NB4 (cell line): ENCODE data around the gene GRID2.

ENCODE experiments used
- MAX ChIP-seq: IDR thresholded peaks from 2 replicates; pipeline ENCODE4 v1.6.1; 2011; ENCODE audit warnings: low read depth, low read length
- POLR2A ChIP-seq: IDR thresholded peaks from 2 replicates; pipeline ENCODE4 v1.6.1; 2011; ENCODE audit warnings: mild to moderate bottlenecking; ENCODE audit not compliant: insufficient read length; ENCODE audit errors: extremely low read depth
- TF ChIP-seq, protein P1 (sequence below): IDR thresholded peaks from one replicate; pipeline ENCODE4 v1.5.1; 2012; ENCODE audit warnings: low read depth, low read length

DNA sequence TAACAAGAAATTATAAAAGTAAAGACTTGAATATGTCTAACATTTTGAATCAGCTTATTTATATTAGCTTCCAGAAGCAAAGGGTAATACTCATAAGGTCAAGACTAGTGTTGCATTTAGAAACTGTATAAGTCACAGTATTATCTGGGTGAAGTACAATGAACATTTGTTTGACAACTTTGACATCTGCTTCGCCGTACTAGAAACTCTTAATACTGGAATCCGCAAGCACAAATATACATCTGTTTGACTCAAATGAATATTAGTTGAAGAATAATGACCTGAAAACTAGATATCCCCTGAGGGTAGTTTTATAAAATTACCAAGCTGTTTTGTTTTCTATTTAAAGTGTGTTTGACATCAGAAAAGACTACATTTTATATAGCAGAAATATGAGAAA is 1389.4 kb downstream of the GRID2 start:
- TF ChIP-seq MAX (no peak), POLR2A (no peak)
- TF ChIP-seq, protein P1, sequence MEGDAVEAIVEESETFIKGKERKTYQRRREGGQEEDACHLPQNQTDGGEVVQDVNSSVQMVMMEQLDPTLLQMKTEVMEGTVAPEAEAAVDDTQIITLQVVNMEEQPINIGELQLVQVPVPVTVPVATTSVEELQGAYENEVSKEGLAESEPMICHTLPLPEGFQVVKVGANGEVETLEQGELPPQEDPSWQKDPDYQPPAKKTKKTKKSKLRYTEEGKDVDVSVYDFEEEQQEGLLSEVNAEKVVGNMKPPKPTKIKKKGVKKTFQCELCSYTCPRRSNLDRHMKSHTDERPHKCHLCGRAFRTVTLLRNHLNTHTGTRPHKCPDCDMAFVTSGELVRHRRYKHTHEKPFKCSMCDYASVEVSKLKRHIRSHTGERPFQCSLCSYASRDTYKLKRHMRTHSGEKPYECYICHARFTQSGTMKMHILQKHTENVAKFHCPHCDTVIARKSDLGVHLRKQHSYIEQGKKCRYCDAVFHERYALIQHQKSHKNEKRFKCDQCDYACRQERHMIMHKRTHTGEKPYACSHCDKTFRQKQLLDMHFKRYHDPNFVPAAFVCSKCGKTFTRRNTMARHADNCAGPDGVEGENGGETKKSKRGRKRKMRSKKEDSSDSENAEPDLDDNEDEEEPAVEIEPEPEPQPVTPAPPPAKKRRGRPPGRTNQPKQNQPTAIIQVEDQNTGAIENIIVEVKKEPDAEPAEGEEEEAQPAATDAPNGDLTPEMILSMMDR: no peak
